H1 (cell line): ENCODE measurements around the gene RNF123. TPM values are rescaled to one million over a fixed set of nuclear protein-coding genes. Genes with fewer than 3 reads are reported as not detected.
A peak's percentile ranks its signal among the peaks of the same experiment; 100 is the strongest.

Experiments used
- CTCF ChIA-PET: fragments of 300-600 bp; sonication (Branson Sonifier 250); formaldehyde crosslinking; loops from one replicate; lab custom pipeline; 2021; ENCODE audit not compliant: partially characterized antibody; lab: Charles Lee
- POLR2A ChIA-PET: fragments of 300-600 bp; sonication (Branson Sonifier 250); formaldehyde crosslinking; loops from one replicate; lab custom pipeline; 2021; ENCODE audit warnings: inconsistent platforms; ENCODE audit not compliant: partially characterized antibody; lab: Charles Lee
- DNase-seq, 2 experiments: peaks; one replicate each; pipeline versions ENCODE4 v3.0.0 to v3.0.0-alpha.2; 2010 to 2022; ENCODE audit warnings: low spot score in 2 of 2, low read depth in 1 of 2, mixed read lengths in 1 of 2
- FAIRE-seq: peaks from 2 replicates; lab custom pipeline; 2011; peaks lifted over from hg19 to GRCh38; lab: Jason Lieb, UNC
- H2AFZ ChIP-seq: 2 replicates; pipeline ENCODE4 v1.8.1; 2012; ENCODE audit warnings: low read length, inconsistent platforms
- H2AK5ac ChIP-seq: 2 replicates; pipeline ENCODE4 v1.6.1; 2013; ENCODE audit warnings: low read depth, low read length
- H2BK120ac ChIP-seq: replicated peaks from 2 replicates; pipeline ENCODE3; 2013; ENCODE audit warnings: low read depth, low read length, inconsistent platforms
- H2BK12ac ChIP-seq: 2 replicates; pipeline ENCODE4 v1.6.1; 2013; ENCODE audit warnings: low read depth, low read length
- H2BK15ac ChIP-seq: 2 replicates; pipeline ENCODE4 v1.6.1; 2013; ENCODE audit warnings: low read length
- H2BK20ac ChIP-seq: 2 replicates; pipeline ENCODE4 v1.6.1; 2013; ENCODE audit warnings: low read length
- H2BK5ac ChIP-seq: 2 replicates; pipeline ENCODE4 v1.6.1; 2013; ENCODE audit warnings: low read depth, low read length
- H3K14ac ChIP-seq: 2 replicates; pipeline ENCODE4 v1.6.1; 2013; ENCODE audit warnings: inconsistent platforms; ENCODE audit not compliant: insufficient read length
- H3K18ac ChIP-seq: 2 replicates; pipeline ENCODE4 v1.6.1; 2013; ENCODE audit warnings: low read length; ENCODE audit errors: extremely low read depth
- H3K23ac ChIP-seq: 2 replicates; pipeline ENCODE4 v1.6.1; 2013; ENCODE audit warnings: inconsistent platforms; ENCODE audit not compliant: insufficient read length
- H3K23me2 ChIP-seq: 2 replicates; pipeline ENCODE4 v1.6.1; 2013; ENCODE audit warnings: low read depth, low read length
- H3K27ac ChIP-seq: 2 replicates; pipeline ENCODE4 v1.6.1; 2011; ENCODE audit warnings: low read depth, low read length, inconsistent platforms
- H3K27me3 ChIP-seq, 4 experiments: replicated peaks in 1 of 4; 1 replicate in 1 of 4; 2 replicates in 3 of 4; pipeline versions ENCODE4 v1.6.1 to v1.8.1; 2011 to 2013; ENCODE audit warnings: low read length in 3 of 4, mild to moderate bottlenecking in 3 of 4, inconsistent platforms in 2 of 4, mixed read lengths in 2 of 4, moderate library complexity in 1 of 4; ENCODE audit not compliant: control insufficient read depth in 3 of 4, insufficient read depth in 3 of 4; ENCODE audit errors: extremely low read depth in 1 of 4
- H3K36me3 ChIP-seq, 4 experiments: 2 replicates each; pipeline versions ENCODE4 v1.6.1 to v1.8.1; 2011 to 2013; ENCODE audit warnings: mild to moderate bottlenecking in 4 of 4, low read length in 3 of 4, moderate library complexity in 2 of 4, control low read depth in 1 of 4, inconsistent platforms in 1 of 4; ENCODE audit not compliant: insufficient read depth in 4 of 4, control insufficient read depth in 2 of 4
- H3K4ac ChIP-seq: replicated peaks from 2 replicates; pipeline ENCODE3; 2013; ENCODE audit warnings: low read length, low read depth, mixed read lengths, inconsistent platforms; ENCODE audit not compliant: insufficient read length
- H3K4me1 ChIP-seq, 4 experiments: replicated peaks in 1 of 4; 1 replicate in 1 of 4; 2 replicates in 3 of 4; pipeline versions ENCODE4 v1.6.1 to v1.8.1; 2011 to 2013; ENCODE audit warnings: low read length in 3 of 4, inconsistent platforms in 2 of 4, mixed read lengths in 1 of 4; ENCODE audit not compliant: insufficient read depth in 4 of 4, control insufficient read depth in 3 of 4
- H3K4me2 ChIP-seq, 2 experiments: 2 replicates each; pipeline versions ENCODE4 v1.6.1 to v1.8.1; 2011 to 2013; ENCODE audit warnings: low read depth in 2 of 2, low read length in 2 of 2, control low read depth in 1 of 2, inconsistent platforms in 1 of 2, mild to moderate bottlenecking in 1 of 2; ENCODE audit not compliant: insufficient read depth in 1 of 2
- H3K4me3 ChIP-seq, 4 experiments: fragments of 200-600, 300-600 bp in 1 of 4; sonication (generic), shearing (Covaris generic), sonication (Bioruptor Twin) in 1 of 4; 2 replicates each; pipeline versions ENCODE4 v1.5.1 to v1.8.1; 2011 to 2016; ENCODE audit warnings: low read length in 4 of 4, low read depth in 3 of 4, control low read depth in 2 of 4, inconsistent platforms in 2 of 4, mild to moderate bottlenecking in 2 of 4, mixed read lengths in 1 of 4, moderate library complexity in 1 of 4; ENCODE audit not compliant: insufficient read depth in 2 of 4; ENCODE audit errors: extremely low read depth in 1 of 4
- H3K56ac ChIP-seq: replicated peaks from 2 replicates; pipeline ENCODE3; 2013; ENCODE audit warnings: low read depth, mild to moderate bottlenecking, mixed read lengths, low read length, inconsistent platforms; ENCODE audit not compliant: insufficient read length
- H3K79me1 ChIP-seq: 2 replicates; pipeline ENCODE4 v1.6.1; 2013; ENCODE audit warnings: low read depth, low read length, control low read depth
- H3K79me2 ChIP-seq, 2 experiments: 2 replicates each; pipeline versions ENCODE4 v1.6.1 to v1.8.1; 2012 to 2013; ENCODE audit warnings: low read length in 2 of 2, mild to moderate bottlenecking in 2 of 2, inconsistent platforms in 1 of 2; ENCODE audit not compliant: insufficient read depth in 2 of 2, control insufficient read depth in 1 of 2
- H3K9ac ChIP-seq, 4 experiments: replicated peaks in 1 of 4; 1 replicate in 1 of 4; 2 replicates in 3 of 4; pipeline versions ENCODE4 v1.6.1 to v1.8.1; 2011 to 2013; ENCODE audit warnings: low read depth in 3 of 4, low read length in 3 of 4, control low read depth in 2 of 4, mild to moderate bottlenecking in 2 of 4, moderate library complexity in 2 of 4, inconsistent platforms in 1 of 4; ENCODE audit errors: extremely low read depth in 1 of 4
- H3K9me3 ChIP-seq, 2 experiments: 2 replicates each; pipeline versions ENCODE4 v1.6.1 to v1.8.1; 2012 to 2013; ENCODE audit warnings: mild to moderate bottlenecking in 2 of 2, moderate library complexity in 2 of 2, control low read depth in 1 of 2, inconsistent platforms in 1 of 2, low read depth in 1 of 2, low read length in 1 of 2, mixed read lengths in 1 of 2; ENCODE audit not compliant: insufficient read depth in 2 of 2
- H4K20me1 ChIP-seq, 2 experiments: replicated peaks in 1 of 2; 2 replicates each; pipeline versions ENCODE3 to v1.8.1; 2011 to 2013; ENCODE audit warnings: inconsistent platforms in 2 of 2, low read length in 2 of 2, mild to moderate bottlenecking in 1 of 2; ENCODE audit not compliant: insufficient read depth in 2 of 2, control insufficient read depth in 1 of 2
- H4K5ac ChIP-seq: 2 replicates; pipeline ENCODE4 v1.6.1; 2013; ENCODE audit warnings: low read length, low read depth, mixed read lengths, inconsistent platforms; ENCODE audit not compliant: insufficient read length
- H4K8ac ChIP-seq: 2 replicates; pipeline ENCODE4 v1.8.0; 2013; ENCODE audit warnings: mild to moderate bottlenecking, moderate library complexity, low read length, inconsistent platforms; ENCODE audit not compliant: insufficient read depth; ENCODE audit errors: extremely low read depth
- H4K91ac ChIP-seq: replicated peaks from 2 replicates; pipeline ENCODE3; 2013; ENCODE audit warnings: low read length, mixed read lengths, inconsistent platforms; ENCODE audit not compliant: insufficient read length
- E2F6 ChIP-seq: IDR thresholded peaks from 2 replicates; pipeline ENCODE4 v1.6.1; 2012; ENCODE audit warnings: inconsistent platforms
- JUN ChIP-seq: IDR thresholded peaks from 2 replicates; pipeline ENCODE4 v1.6.1; 2011; ENCODE audit warnings: low read depth, mild to moderate bottlenecking, improper control_type of control experiment, low read length
- KDM4A ChIP-seq: IDR thresholded peaks from one replicate; pipeline ENCODE4 v1.7.1; 2012; ENCODE audit warnings: low read depth, mild to moderate bottlenecking, moderate library complexity, low read length, inconsistent platforms; ENCODE audit not compliant: severe bottlenecking
- POLR2A ChIP-seq, 2 experiments: IDR thresholded peaks; 1 replicate in 1 of 2; 2 replicates in 1 of 2; pipeline ENCODE4 v1.6.1; 2011; ENCODE audit warnings: low read depth in 2 of 2, low read length in 2 of 2, mild to moderate bottlenecking in 2 of 2; ENCODE audit errors: control extremely low read depth in 1 of 2
- RNF2 ChIP-seq: fragments of 200-900, 300-1000 bp; sonication (generic); IDR thresholded peaks from 2 replicates; pipeline ENCODE4 v1.7.1; 2016; ENCODE audit warnings: borderline replicate concordance, low read depth, mild to moderate bottlenecking, antibody characterized with exemption, low read length; ENCODE audit not compliant: poor library complexity, severe bottlenecking; ENCODE audit errors: missing control alignments
- SP1 ChIP-seq: IDR thresholded peaks from 2 replicates; pipeline ENCODE4 v1.6.1; 2011; ENCODE audit warnings: low read depth, low read length
- SUZ12 ChIP-seq: fragments of 200-600 bp; sonication (generic); IDR thresholded peaks from 2 replicates; pipeline ENCODE4 v1.6.1; 2012; ENCODE audit warnings: mild to moderate bottlenecking, inconsistent platforms, low read length, moderate library complexity, mixed read lengths
- YY1 ChIP-seq: IDR thresholded peaks from 2 replicates; pipeline ENCODE4 v1.6.1; 2011; ENCODE audit warnings: low read depth, mild to moderate bottlenecking, low read length
- WGBS, 2 experiments: shearing (Covaris generic) in 1 of 2; methylation state at CpG; one replicate each; pipeline versions ENCODE4 v1.1.6 to v1.1.7; 2013 to 2015; ENCODE audit warnings: low lambda C conversion rate in 2 of 2, mixed read lengths in 2 of 2, inconsistent platforms in 1 of 2, low coverage in 1 of 2, missing lambda C conversion rate in 1 of 2; ENCODE audit not compliant: insufficient replicate concordance in 2 of 2, insufficient coverage in 1 of 2, insufficient read length in 1 of 2; ENCODE audit errors: extremely low coverage in 1 of 2, missing lambda C conversion rate in 1 of 2; 5-methylcytosine and 5-hydroxymethylcytosine counted together
- polyA plus RNA-seq, 7 experiments: library from polyadenylated mRNA; depleted of rRNA in 3 of 7; stranded (reverse) in 5 of 7; unstranded in 2 of 7; fragments of >200 nt in 5 of 7; fragments of 200-250 nt in 2 of 7; gene quantifications; 1 replicate in 5 of 7; 2 replicates in 1 of 7; 4 replicates in 1 of 7; pipeline versions ENCODE4 v1.2.1 to v1.2.3, GENCODE V29; 2011 to 2013; ENCODE audit warnings: missing spikeins in 2 of 7, mixed read lengths in 2 of 7
- total RNA-seq: library from RNA; stranded (reverse); fragmentation: NEBNext Ultra II Directional; extraction: Animal tissue kit (Norgen Biotek cat#: 25700); gene quantifications from 2 replicates; pipeline ENCODE4 v1.2.1, GENCODE V29; 2021

The RNF123 gene
- total and polyA plus RNA-seq, 2 of the 8 experiments (the other 6 are each of a cell fraction or from before 2014, with no cell fraction given): 30.5 to 57.7 TPM

- POLR2A ChIA-PET: interaction anchor here (0.9 to 1.3 kb wide), 3 partner anchors 129 to 137 kb away, joined by 3 to 4 read pairs (median 4); no protein-coding TSS in a partner anchor
- Histone ChIP-seq H3K23ac (no peak overlapping the region), H3K27me3 (no peaks in the 10 kb centered on the region), H3K56ac (no peak overlapping the region), H3K18ac (no peak overlapping the region), H3K79me2 (peaks cover 0 to 3% of the 10 kb centered on the region in 2 experiments; a peak in 1 of 4 replicates), H3K14ac (no peak overlapping the region), H2BK15ac (no peak overlapping the region), H3K27ac (no peak overlapping the region), H3K36me3 (no peaks in the 10 kb centered on the region), H4K20me1 (no peaks in the 10 kb centered on the region), H2BK120ac (no peak overlapping the region), H2BK5ac (0 out of 2 replicates have a peak overlapping the region, but pooled peaks have one; percentile 19), H3K9me3 (no peaks in the 10 kb centered on the region), H2AFZ (no peak overlapping the region), H4K91ac (no peak overlapping the region), H4K8ac (no peak overlapping the region), H2BK12ac (no peak overlapping the region), H3K23me2 (peaks cover 6% of the 10 kb centered on the region; the same call in 1 of the 2 replicates), H3K4me2 (no peak overlapping the region), H2AK5ac (no peak overlapping the region), H3K9ac (no peak overlapping the region), H3K4me3 (no peak overlapping the region), H4K5ac (no peak overlapping the region), H3K4me1 (peaks cover 0 to 11% (median 2%) of the 10 kb centered on the region in 4 experiments; a peak in 2 of 7 replicates), H2BK20ac (no peak overlapping the region), H3K79me1 (no peaks in the 10 kb centered on the region), H3K4ac (no peak overlapping the region)
- FAIRE-seq (no peak), DNase-seq (no peak)
- TF ChIP-seq SP1 (no peak), E2F6 (no peak), POLR2A (IDR thresholded peaks at IDR 0.05; ENCODE audit: control extremely low read depth in 1 of 2, low read depth in 2 of 2, low read length in 2 of 2) (no peak), RNF2 (no peak), SUZ12 (no peak), JUN (no peak), YY1 (no peak), KDM4A (no peak)
- WGBS, 2 experiments: 98% methylated on average over 3 of the region's 3 CpGs; no CpG with 5 or more reads in 1 of the 2 experiments
- CTCF ChIA-PET: interaction anchor here (0.7 to 5.4 kb wide), 12 partner anchors 12 to 215 kb away, joined by 3 to 159 read pairs (median 4); no protein-coding TSS in a partner anchor
These were observed 20.0 kb upstream of the RNF123 start for GRCh38 chr3:49669352-49669751.
